PC-9 (cell line): ENCODE results near the gene THADA.

Source experiments
- CTCF ChIP-seq: fragments of 200-600 bp; sonication (generic); conservative IDR thresholded peaks from 2 replicates; pipeline ENCODE4 v1.6.1; 2017; ENCODE audit warnings: mixed run types, antibody characterized with exemption, mild to moderate bottlenecking, moderate library complexity
- EZH2 ChIP-seq: fragments of 200-600 bp; sonication (generic); IDR thresholded peaks from 2 replicates; pipeline ENCODE4 v1.8.0; 2017; ENCODE audit warnings: antibody characterized with exemption, low read depth

- TF ChIP-seq EZH2 (no peak), CTCF (no peak)
Measured at GRCh38 chr2:43421194-43421593, 174.6 kb downstream of the THADA start.
